IPS DF 4.7 (cell line): ENCODE results near the gene AUTS2.
"Not testable (repeated sequence)": the region's sequence is repeated elsewhere in the genome, so short reads cannot be mapped to it uniquely, and the experiment has no call there.

Experiments
- DNase-seq: peaks from one replicate; pipeline ENCODE4 v3.0.0-alpha.2; 2013; ENCODE audit warnings: low spot score; ENCODE audit errors: extremely low read depth

The AUTS2 gene

GRCh38 chr7:69782917-69783684 is 184.8 kb downstream of the AUTS2 start:
- DNase-seq: no peak

DNA sequence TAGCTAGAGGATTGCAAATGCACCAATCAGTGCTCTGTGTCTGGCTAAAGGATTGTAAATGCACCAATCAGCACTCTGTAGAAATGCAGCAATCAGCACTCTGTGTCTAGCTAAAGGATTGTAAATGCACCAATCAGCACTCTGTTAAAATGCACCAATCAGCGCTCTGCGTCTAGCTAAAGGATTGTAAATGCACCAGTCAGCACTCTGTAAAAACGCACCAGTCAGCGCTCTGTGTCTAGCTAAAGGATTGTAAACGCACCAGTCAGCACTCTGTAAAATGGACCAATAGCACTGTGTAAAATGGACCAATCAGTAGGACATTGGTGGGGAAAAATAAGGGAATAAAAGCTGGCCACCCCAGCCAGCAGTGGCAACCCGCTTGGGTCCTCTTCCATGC is 187.9 kb downstream of the AUTS2 start:
- not testable (repeated sequence) for DNase-seq

DNA sequence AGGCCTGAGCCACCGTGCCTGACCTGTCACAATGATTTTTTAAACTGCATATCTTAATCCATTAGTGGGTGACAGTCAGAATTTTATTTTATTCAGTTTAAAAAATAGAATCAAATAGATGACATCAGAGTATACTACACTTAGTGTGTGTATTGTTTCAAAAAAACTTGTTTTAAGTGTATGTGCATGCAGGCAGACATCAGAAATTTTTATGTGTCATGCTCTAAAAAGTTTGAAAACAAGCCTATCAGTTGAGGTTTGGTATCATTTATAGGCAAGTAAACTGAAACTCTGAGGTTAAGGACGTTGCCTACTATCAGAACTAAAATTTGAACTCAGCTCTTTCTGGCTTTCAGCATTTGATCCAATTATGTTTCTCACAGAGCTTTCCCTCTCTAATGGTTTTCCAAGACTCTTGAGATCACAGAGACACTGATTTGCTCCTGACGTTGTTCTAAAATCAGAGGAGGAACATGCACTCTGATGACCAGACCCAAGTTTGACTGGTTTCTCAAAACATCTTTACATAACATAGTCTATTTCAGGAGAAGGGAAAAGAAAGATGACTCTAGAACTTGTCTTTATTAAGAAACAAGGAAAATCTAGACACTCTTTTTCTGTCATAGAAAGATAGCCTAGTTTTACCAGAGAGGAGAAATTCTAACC is 188.6 kb downstream of the AUTS2 start:
- DNase-seq: no peak

DNA sequence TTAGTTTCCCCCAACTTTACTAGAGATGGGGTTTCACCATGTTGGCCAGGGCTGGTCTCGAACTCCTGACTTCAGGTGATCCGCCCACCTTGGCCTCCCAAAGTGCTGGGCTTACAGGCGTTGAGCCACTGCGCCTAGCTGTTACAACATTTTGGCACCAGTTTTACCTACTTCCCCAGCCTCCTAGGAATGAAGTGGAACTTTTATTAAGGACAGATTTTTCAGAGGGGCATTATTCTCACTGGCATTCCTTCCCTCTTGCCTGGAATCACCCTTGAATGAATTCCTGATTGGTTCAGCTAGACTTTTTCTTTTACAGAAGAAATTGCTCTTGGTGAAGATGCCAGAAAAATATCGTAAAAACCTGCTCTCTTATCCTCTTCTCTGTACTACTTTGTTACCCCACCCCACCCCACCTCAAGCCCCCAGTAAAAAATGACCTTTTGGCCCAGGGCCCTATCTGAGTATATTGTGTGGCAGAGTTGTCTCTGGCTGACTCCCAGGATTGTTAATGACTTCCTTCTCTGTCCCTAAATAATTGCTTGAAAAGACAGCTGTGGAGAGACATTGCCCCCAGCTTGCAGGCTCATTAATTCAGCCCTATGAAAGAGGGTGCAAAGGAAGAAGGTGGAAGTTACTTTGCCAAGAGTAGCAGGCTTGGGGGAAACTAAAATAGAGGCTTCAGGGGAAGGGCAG is 189.6 kb downstream of the AUTS2 start:
- DNase-seq: no peak

DNA sequence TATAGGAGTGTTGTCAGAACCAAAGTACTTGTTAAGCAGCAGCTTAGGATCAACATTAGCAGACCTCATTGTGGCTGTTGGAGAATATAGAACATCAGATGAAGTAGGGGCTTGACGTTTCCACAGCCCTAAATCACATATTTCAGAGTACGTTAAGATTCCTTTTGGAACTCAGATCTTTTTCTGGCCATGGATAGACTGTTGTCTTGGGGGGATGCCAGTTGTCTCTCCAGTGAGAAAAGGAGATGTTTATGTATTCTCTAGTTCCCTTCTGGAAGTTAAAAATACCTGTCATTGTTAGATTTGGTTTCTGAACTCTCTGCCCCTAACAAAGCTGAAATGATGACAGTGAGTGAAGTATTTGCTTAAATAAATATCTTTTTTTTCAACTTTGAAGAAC is 191.3 kb downstream of the AUTS2 start:
- no peak for DNase-seq

- no peak for DNase-seq
Observed at GRCh38 chr7:69790977-69791724, 192.9 kb downstream of the AUTS2 start.

GRCh38 chr7:69791739-69792138 is 193.5 kb downstream of the AUTS2 start:
- no peak for DNase-seq

DNA sequence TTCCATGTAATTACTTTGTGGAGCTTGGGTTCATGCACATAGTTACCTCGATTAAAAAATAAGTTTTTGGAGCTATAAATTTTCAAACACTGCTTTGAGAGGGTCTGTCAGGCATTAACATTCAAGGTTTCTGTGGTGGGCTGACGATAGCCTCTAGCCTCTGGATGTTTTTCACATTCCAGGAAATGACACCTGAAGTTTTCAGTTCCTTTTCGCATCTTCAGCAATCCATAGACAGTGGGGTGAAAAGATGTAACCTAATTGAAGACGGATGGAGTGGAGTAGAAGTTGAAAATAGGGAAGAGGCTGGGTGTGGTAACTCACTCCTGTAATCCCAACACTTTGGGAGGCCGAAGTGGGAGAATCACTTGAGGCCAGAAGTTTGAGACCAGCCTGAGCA is 197.7 kb downstream of the AUTS2 start:
- DNase-seq: no peak

DNA sequence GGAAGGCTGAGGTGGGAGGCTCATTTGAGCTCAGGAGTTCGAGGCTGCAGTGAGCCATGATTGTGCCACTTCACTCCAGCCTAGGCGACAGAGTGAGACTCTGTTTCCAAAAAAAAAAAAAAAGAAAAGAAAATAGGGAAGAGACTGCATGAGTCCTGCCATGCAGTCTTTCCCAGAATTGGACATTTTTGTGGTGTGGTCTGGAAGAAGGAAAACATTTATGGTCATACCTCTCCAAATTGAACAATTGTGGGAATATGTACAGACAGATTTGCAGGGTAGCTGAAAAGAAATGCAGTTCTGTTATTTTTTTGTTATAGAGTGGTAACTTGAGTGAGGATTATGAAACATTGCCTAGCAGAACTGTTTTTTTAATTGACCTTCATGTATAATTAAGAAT is 198.1 kb downstream of the AUTS2 start:
- DNase-seq: no peak

DNA sequence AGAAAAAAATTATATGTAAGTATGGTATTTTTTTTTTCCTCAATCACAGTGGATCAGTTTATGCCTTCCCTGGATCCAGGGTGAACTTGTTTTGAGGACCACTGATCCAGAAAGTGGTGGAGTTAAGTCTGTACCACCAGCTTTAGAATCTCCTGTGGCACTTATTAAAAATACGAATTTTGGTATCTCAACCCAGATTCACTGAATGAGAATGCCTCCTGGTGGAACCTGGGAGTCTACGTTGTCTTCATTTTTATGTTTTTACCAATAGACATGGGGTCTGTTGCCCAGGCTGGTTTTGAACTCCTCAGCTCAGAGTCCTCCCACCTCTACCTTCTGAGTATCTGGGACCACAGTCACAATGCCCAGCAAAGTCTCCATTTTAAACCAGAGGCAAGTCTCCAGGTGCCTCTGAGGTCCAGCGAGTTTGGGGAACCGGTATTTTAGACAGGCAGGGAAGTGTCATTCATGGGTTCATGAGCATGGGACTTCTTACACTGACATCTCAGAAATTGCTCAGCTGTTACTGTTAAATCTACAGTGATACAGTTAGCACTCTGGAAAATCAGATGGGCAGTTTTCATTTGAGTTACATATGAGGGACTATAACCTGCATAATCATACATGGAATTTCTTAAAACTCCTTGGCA is 200.9 kb downstream of the AUTS2 start:
- DNase-seq: no peak

DNA sequence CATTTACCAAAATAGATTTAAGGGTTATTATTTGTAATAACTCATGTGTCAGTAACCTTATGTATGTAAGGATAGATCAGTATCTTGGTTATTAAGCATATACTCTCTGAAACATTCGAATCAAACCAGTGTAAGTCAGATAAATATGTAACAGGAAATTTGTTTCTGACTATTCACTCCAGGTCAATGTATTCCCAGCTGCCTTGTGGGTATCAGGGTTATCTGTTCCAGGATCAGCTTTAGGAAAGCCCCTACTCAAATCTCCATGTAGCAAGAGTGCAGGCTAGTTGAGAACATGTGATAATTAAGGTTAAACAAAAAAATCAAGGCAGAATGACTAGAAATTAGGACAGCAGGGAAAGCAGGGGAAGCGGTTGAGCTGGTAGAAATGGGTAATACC is 201.7 kb downstream of the AUTS2 start:
- no peak for DNase-seq

GRCh38 chr7:69800495-69800894 is 202.2 kb downstream of the AUTS2 start:
- DNase-seq: no peak

DNA sequence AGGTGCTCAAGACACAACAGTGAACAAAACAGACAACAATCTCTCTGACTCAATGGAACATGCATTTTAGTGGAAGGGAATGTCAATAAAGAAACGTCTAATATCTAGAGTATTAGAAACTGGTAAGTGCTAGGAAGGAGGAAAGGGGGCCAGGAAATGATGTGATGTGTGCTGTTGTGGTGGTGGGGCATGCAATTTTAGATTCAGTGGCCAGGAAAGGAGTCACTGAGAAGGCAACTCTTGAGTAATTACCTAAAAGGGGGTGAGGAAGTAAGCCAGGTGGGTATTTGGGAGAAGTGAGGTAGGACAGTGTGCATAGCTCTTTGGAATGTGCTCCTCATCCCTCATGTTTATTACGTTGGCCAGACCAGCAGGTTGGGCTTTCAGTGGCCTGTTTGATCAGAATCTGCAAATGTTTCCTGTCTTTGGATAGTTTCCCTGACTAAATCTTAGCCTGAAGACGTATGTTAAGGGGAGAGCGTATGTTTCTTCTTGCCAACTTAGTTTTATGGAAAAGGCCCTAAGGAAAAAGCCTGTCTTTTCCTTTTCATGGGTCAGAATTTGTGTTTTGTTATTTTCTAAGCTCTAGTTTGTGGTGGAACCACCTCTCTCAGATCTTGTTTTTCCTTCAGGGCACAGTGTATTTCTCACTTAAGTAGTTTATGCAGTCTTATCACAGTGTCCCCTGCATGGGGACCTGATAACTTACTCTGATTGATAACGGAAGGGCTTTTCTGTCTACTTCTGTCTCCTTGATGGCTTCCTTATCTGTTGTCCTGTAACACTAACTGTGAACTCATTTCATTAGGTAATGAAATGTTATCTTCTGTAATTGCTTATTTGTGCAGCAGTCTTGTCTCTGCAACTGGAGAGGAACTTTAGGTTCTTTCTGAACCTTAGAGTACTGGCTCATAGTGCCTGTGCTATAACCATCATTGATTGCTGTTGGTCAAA is 203.7 kb downstream of the AUTS2 start:
- no peak for DNase-seq

GRCh38 chr7:69803699-69804516 is 205.6 kb downstream of the AUTS2 start:
- DNase-seq: no peak

GRCh38 chr7:69804962-69805361 is 206.7 kb downstream of the AUTS2 start:
- no peak for DNase-seq

- DNase-seq: no peak
Observed at GRCh38 chr7:69808391-69808790, 210.1 kb downstream of the AUTS2 start.

DNA sequence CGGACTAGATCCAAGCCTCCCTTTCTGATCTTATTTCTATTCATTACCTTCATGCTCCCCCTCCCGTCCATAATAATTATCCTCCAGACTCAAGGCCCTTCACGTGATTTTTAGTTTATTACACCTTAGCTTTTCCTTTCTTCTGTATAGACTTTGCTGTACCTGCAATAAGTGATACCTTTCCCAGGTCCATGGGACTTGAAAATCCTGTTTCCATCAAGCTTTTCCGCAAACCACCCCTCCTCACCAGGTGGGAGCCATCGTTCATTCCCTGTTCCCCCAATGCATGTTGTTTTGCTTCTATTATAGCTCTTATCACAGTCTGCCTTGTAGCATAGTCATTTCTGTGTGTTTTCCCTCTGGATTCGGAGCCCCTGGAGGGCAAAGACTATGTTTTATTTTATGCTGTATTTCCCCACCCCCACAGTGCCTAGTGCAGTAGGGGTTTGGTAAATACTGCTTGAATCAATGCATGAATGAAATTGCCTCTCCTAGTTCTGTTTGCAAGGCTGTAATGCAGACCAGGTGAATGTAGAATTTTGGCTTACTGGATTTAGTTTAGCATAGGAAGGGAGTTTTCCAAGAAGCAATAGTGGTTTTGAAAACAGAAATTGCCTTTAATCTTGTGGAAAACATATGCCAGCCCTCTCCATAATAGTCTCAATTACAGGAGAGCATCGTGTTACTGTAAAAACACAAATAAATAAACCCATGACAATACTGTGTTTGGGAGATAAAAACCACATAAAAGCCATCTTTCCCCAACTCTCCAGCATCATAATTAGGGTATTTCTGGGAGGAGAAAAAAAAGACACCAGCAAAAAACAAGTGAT is 213.4 kb downstream of the AUTS2 start:
- DNase-seq: no peak

- no peak for DNase-seq
Observed at GRCh38 chr7:69812756-69813155, 214.5 kb downstream of the AUTS2 start.
